Fibroblast of skin of left biceps (primary cell): Measurements from ENCODE around the gene CTU1.

Experiments
- DNase-seq, 2 experiments: peaks; one replicate each; pipeline ENCODE4 v3.0.0-alpha.2; 2013; ENCODE audit warnings: low read depth in 2 of 2

Gene CTU1

DNA sequence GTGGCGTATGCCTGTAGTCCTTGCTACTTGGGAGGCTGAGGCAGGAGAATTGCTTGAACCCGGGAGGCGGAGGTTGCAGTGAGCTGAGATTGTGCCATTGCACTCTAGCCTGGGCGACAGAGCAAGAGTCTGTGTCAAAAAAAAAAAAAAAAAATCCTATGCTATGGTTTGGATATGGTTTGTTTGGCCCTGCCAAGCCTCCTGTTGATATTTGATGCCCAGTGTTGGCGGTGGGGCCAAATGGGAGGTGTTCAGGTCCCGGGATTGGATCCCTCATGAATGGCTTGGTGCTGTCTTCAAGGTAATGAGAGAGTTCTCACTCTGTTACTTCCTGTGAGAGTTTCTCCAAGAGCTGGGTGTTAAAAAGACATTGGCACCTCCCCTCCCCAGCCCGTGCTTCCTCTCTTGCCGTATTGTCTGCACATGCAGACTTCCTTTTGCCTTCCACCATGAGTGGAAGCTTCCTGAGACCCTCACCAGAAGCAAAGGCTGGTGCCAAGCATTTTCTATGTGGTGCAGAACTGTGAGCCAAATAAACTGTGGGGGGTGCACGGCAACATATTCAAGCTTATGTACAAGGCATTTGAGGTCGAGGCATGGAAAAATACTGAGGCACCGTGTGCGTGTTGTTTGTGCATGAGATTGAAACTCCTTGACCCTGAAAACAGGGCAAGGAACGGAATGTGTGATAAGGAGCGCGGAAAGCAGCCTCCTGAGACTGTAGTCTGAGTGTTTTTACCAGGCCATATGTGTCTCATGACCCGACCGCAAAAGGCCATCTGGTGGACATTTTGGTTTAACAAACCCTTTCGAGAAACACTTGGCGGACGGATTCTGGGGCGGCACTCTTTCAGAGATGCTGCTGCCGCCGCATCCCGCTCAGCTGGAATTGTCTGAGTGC is 23.8 kb upstream of the CTU1 start:
- no peak for DNase-seq

DNA sequence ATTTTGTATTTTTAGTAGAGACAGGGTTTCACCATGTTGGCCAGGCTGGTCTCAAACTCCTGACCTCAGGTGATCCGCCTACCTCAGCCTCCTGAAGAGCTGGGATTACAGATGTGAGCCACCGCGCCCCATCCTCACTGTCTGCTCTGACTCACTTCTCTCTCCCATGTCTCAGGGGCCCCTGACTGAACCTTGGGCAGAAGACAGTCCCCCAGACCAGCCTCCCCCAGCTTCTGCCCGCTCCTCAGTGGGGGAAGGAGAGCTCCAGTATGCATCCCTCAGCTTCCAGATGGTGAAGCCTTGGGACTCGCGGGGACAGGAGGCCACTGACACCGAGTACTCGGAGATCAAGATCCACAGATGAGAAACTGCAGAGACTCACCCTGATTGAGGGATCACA is 21.5 kb upstream of the CTU1 start:
- no peak for DNase-seq

DNA sequence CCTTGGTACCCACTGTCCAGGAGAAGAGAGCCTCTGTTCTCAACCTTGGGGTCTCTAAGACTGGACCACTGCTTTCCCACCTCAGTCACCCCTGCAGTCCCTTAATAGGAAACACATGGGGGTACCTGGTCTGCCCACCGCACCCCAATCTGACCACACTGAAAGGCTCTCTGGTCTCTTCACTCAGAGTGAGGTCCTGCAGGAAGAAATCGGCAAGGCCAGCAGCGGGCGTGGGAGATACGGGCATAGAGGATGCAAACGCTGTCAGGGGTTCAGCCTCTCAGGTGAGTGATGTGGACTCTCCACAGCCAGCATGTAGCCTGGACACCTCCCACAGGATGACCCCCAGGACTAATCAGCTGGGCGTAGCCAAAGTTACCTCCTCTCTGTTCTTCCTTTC is 20.0 kb upstream of the CTU1 start:
- DNase-seq: no peak

DNA sequence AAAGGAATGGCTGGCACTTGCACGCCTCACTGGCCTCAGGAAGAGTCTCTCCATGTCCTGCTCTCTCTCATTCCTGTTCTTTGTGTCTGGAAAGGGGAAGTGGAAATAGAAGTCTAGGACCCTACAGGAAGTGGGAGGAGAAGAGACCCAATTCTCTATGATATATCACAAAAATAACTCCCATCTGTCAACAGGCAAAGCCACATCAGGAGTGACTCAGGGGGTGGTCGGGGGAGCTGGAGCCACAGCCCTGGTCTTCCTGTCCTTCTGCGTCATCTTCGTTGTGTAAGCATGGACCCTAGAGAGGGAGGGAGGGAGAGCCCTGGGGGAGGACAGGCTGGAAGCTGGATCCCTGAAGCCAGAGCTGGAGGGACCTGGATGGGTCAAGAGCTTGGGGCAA is 19.5 kb upstream of the CTU1 start:
- peak; percentile 18 for DNase-seq

DNA sequence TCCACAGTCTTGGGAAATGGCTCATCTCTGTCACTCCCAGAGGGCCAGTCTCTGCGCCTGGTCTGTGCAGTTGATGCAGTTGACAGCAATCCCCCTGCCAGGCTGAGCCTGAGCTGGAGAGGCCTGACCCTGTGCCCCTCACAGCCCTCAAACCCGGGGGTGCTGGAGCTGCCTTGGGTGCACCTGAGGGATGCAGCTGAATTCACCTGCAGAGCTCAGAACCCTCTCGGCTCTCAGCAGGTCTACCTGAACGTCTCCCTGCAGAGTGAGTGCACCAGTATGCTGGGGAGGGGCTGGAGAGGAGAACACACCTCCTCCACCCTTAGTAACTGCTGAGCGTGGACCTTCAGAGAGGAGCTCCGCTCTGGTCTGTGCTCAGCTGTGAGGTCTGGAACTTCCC is 18.8 kb upstream of the CTU1 start:
- no peak for DNase-seq

DNA sequence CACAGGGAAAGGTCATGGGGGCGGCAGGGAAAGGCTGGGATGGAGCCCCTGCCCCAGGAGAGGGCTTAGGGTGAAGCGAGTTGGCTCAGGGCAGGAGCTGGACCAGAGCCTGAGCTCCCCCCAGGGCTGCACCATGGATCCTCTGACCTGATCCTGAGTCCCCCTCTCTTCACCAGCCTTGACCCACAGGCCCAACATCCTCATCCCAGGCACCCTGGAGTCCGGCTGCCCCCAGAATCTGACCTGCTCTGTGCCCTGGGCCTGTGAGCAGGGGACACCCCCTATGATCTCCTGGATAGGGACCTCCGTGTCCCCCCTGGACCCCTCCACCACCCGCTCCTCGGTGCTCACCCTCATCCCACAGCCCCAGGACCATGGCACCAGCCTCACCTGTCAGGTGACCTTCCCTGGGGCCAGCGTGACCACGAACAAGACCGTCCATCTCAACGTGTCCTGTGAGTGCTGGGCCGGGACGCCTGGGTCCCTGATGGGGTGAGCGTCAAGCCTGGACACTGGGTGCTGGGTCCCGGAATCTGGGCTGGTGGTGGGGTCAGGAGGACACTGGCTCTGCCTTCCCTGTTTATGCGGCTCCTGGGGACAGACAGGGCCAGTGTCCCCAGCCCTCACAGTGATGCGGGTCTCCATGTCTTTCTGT is 17.3 kb upstream of the CTU1 start:
- DNase-seq: no peak

DNA sequence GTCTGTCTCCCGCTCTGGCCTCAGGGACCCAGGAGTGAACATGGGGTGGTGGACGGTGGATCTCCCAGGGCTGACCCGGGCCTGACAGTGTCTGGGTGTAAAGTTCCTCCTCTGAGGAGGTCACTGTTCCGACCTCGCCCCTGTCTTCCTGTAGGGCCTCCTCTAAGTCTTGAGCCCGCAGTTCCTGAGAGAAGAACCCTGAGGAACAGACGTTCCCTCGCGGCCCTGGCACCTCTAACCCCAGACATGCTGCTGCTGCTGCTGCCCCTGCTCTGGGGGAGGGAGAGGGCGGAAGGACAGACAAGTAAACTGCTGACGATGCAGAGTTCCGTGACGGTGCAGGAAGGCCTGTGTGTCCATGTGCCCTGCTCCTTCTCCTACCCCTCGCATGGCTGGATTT is 16.5 kb upstream of the CTU1 start, which contains the start of gene SIGLEC9:
Gene SIGLEC9 (plus strand): TSS at position 178 of the 400 bp plus-strand sequence. CDS start 69 bp downstream, at position 247.
- DNase-seq: no peak

DNA sequence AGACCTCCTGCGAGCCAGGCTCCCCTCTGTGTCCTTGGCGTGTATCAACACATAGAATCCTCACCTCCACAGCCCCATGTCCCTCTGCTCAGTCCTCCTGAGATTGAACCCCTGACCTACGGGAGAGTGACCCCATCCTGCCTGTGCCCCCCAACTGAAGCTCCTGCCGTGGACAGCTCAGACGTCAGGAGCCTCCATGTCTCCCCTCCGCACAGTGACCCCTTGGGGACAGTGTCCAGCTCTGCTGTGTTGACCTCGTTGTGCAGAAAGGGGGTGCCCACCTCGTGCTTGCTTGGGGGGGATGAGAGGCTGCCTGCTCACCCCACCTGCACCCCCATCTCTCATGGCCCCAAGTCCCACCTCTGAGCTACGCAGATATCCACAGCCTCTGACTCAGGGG is 16.0 kb upstream of the CTU1 start:
- DNase-seq: no peak

DNA sequence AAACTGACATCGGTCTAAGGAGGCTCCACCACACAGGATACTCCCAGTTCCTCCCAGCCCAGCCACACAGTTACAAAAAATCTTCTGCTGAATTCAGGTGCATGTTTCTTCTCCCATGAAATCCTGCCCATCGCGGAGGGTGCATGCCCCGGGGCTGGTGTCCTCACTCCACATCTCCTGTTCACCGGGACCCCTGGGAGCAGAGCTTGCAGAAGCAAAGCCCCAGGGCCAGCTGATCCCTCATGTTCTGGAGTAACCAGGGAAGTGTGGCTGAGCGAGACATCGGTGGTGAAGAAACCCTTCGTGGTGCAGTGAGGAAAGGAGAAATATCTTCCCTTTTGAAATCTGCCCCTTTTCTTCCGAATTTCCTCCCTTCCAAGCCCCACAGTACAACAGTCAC is 15.6 kb upstream of the CTU1 start:
- no peak for DNase-seq

DNA sequence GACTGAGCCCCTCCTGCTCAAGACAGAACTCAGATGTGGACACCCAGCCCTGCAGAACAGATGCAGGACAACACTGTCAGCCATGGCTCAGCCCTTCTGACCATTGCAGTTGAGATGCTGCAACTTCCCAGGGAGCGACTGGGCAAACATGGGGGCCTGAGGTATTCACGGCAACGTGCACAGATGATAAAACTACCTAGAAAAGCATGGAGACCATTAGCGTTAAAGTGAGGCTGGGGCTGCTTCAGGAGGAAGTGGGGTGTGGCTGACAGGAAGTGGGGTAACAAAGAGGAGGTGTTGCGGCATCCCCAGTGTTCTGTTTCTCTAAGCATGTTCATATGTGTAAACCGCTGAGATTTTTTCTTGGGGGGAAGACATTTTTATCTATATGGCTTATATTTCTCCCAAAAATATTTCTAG is 15.2 kb upstream of the CTU1 start:
- no peak for DNase-seq

DNA sequence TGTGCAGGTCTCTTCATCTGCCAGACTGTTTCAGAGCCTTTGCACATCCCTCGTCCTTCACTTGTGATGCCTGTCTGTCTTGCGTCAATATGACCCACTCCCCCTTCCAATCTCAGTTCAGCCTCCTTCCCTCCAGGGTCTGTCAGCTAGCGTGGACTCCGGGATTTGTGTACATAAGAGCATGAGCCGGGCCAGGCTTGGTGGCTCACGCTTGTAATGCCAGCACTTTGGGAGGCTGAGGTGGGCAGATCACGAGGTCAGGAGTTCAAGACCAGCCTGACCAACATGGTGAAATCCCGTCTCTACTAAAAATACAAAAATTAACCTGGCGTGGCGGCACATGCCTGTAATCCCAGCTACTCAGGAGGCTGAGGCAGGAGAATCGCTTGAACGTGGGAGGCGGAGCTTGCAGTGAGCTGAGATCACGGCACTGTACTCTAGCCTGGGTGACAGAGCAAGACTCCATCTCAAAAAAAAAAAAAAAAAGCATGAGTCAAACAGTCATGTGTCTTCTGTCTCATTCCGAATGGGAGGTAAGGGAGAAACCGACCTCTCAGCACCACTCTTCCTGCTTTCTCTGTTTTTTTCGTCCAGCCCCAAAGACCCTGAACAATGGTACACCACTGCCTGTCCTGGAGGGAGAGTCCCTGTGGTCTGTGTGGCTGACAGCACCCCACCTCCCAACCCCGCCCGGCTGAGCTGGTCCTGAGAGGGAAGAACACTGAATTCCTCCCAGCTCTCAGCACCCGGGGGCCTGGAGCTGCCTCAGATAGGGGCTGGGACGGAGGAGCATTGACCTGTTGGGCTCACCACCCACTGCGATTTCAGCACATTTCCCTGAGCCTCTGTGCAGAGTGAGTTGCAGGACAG is 14.1 kb upstream of the CTU1 start:
- no peak for DNase-seq

DNA sequence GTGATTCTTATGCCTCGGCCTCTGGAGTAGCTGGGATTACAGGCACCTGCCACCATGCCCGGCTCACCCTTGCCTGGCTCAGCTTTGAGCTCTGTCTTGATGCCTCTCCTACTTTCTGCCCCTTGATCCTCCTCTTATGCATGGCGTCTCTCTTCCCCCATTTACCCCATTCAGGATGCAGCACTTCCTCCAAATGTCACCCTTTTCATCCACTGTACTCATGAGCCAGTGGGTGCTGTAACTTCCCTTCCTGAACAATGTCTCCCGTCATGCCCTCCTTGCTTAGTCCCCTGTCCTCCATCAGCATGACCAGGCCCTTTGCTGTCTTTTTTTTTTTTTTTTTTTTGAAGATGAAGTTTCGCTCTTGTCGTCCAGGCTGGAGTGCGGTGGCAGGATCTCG is 13.0 kb upstream of the CTU1 start:
- no peak for DNase-seq

DNA sequence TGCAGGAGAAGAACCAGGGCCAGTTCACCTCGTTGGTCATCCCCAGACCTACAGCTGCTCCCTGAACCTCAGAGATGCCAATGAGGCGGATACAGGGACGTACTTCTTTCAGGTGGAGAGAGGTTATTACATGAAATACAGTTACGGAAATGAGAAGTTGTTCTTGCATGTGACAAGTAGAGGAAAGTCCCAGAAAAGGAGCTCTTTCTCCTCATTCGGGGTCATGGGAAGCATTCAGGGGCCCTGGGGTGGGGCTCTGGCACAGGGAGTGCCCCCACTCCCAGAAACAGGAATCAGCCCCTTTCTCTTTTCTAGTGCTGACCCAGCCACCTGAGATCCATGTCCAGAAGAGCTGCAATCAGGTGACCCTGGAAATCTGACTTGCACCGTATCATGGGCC is 12.0 kb upstream of the CTU1 start:
- DNase-seq: no peak

DNA sequence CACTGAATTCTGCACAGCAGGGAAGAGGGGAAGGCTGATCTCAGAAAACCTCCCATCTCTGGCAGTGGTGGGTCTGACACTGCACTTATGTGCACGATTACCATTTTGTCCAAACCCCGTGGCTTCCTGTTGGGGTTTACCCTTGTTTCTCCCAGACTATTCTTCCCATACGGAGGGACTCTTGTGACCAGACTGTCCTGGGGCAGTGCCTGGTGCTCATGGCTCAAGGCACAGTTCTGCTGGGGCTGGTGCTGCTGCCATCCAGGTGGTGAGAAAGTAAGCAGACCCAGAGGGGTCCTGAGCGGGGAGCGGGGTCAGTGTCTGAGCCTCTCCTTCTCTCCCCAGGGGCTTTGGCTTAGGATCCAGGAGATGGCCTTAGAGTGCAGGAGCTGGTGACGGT is 11.4 kb upstream of the CTU1 start:
- no peak for DNase-seq

DNA sequence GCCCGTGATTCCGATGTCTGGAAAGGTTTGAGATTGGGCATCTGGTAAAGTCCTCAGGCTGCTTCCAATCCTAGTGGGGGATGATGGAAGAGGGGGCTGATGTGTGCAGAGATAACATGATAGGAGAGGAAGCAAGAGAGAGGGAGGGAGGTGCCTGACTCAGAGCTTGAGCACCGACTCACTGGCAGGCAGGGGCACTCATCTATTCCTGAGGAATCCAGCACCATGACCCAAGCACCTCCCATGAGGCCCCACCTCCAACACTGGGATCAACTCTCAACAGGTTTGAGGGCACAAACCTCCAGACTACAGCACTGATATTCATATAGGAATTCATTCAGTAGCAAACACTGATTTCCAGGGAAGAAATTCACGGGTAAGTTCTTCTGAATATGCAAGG is 10.9 kb upstream of the CTU1 start:
- DNase-seq: no peak

DNA sequence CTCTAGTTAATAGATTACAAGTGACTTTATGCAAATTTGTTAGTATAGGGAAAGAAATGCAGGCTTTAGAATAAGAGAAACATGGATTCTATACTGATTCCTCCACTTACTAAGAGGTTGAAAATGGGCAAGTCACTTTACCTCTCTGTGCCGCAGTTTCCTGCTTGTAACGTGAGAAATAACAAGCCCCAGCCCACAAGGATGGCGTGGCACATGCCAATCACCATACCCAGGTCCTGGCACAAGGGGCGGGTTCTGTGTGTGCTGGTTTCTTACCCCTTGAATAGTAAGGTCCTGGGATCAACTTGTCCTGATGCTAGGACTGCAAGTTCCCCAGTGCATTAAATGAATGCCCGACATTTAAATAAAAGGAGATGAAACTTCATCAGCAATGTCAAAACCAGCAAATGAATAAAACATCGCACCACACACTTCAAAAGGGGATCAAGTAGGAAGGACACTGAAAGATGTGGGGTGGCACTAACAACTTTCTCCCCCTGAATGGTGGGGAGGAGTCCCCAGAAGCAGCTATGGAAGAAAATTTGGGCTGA is 8.6 kb upstream of the CTU1 start:
- DNase-seq: no peak

DNA sequence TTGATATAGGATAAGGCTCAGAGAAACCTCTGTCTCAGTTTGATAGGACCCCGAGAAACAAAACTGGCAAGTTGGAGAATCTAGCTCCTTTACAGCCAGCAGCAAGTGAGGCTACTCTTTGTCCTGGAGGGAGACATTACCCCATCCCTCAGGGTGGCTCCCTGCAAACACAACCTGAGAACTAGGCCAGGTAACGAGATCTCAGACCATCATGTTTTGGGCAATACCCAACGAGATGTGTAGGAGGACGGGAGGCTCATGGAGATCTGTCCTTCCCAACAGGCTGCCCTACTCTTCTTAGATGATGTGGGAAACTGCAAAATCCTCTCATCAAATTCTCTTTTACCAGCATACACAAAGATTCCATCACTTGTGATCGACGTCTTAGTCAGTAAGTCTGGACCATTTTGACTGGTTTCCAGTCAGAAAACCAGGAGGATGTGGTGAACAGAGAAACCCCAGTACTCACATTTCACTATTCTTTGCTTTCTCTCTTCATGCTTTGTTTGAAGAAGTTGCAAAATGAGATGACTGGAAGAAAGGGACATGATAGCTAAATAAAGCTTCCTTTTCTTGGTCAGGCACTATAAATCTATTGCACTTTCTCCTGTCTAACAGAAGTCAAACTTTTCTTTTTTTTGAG is 6.0 kb upstream of the CTU1 start:
- no peak for DNase-seq

DNA sequence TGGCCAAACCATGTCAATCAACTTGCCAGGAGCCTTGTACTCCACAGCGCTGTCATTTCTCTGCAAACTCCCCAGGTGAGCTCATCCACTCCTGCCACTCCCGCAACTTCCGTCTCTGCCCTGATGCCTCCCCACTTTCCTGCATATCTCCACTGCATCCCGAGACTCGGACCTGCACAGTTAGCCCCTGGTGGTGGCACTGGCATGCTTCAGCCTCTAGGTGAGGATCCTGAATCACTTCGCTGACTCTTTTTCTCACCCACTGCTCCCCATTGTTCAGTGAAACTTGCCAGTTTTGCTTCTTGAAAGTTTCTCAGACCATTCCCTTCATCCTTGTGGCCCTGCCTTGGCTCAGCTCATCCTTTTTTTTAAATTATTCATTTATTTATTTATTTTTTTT is 3.4 kb upstream of the CTU1 start:
- no peak for DNase-seq

DNA sequence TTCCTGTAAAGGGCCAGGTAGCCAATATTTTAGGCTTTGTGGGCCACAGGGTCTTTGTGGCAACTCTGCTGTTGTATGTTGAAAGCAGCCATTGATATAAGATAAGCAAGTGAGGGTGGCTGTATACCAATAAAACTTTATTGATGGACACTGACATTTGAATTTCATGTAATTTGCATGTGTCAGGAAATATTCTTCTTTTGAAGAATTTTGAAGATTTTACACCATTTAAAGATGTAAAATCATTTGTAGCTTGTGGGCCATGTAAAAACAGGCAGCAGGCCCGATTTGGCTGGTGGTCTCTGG is 2.4 kb upstream of the CTU1 start:
- no peak for DNase-seq

DNA sequence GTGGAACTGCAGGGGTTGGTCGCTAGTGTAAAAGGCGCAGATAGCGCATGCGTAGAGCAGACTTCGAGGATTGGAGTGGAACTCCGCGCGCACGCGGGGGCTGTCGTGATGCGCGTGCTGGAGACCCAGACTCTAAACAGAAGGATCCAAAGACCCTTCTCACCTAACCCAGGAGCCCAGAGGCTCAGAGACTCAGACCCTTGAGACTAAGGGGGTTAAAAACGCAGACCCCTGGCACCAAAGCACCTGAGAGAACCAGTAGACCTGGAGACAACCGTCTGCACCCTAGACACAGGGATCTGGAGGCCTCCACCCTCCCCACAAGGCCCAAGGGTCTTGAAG is 567 bp upstream of the CTU1 start:
- DNase-seq: no peak

DNA sequence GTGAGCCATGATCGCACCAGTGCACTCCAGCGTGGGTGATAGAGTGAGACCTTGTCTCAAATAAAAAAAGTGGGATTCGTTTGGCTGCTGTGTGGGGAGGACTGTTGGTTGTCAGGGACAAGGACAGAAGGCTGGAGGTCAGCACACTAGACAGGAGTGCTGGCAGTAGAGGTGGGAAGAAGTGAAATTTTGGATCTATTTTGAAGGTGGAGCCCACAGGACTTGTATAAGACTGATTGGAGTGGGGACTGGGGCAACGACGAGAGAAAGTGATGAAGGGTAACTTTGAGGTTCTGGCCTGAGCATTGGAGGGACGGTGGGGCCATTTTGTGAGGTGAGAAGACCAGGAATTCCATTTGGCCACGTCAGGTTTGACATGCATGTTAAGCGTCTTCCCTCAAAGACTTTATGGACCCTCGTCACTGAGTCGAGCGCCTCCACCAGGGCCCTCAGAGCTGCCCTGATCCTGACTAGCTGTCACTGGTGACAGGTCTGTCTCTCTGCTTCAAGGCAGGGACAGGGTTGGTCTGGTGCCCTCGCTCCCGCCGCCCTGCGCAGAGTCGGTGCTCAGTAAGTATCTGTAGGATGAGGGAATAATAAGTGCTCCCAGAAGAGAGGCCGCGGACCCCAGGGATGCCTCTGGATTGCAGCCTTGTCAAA is 673 bp downstream of the CTU1 start:
- no peak for DNase-seq
